ENCODE data around the gene CD44. TPM values are rescaled to one million over a fixed set of nuclear protein-coding genes. Genes with fewer than 3 reads are reported as not detected.
A peak's percentile ranks its signal among the peaks of the same experiment; 100 is the strongest.

The CD44 gene
- total RNA-seq, 1 donor from 2014 or later: 0.65 TPM

DNA sequence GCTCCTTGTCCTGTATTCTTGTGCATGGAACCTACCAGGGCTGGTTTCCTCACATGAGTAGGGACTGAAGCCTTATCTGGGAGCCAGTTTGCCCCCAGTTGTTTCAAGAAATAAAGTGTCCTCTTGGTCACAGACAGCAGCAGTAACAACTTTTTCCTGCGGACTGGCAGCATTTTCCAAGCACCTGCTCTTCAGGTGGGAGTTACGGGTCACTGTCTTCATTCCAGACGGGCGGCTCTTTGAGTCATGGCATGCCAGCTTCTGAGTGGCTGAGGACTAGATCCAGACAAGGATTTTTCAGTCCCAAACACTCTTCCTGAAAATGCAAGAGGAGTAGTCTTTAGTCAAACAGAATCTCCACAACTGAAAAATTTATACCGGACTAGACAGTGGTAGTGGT, 2.7 kb upstream of the CD44 start:
- peaks cover 71% of the 10 kb centered on the region for H3K27me3 Mint-ChIP-seq (ENCODE audit: low read depth)
- DNase-seq (ENCODE audit: low read depth, low spot score): no peak
- H3K27ac Mint-ChIP-seq (ENCODE audit: unreplicated experiment): no peak overlapping the region
- peaks cover 4% of the 10 kb centered on the region for H3K36me3 Mint-ChIP-seq (ENCODE audit: low read depth)
- peaks cover 13% of the 10 kb centered on the region for H3K4me1 Mint-ChIP-seq
- TF ChIP-seq, protein P1, sequence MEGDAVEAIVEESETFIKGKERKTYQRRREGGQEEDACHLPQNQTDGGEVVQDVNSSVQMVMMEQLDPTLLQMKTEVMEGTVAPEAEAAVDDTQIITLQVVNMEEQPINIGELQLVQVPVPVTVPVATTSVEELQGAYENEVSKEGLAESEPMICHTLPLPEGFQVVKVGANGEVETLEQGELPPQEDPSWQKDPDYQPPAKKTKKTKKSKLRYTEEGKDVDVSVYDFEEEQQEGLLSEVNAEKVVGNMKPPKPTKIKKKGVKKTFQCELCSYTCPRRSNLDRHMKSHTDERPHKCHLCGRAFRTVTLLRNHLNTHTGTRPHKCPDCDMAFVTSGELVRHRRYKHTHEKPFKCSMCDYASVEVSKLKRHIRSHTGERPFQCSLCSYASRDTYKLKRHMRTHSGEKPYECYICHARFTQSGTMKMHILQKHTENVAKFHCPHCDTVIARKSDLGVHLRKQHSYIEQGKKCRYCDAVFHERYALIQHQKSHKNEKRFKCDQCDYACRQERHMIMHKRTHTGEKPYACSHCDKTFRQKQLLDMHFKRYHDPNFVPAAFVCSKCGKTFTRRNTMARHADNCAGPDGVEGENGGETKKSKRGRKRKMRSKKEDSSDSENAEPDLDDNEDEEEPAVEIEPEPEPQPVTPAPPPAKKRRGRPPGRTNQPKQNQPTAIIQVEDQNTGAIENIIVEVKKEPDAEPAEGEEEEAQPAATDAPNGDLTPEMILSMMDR (conservative IDR thresholded peaks at IDR 0.05): no peak
- no peak overlapping the region for H3K4me3 Mint-ChIP-seq
- peaks cover 5% of the 10 kb centered on the region for H3K9me3 Mint-ChIP-seq

DNA sequence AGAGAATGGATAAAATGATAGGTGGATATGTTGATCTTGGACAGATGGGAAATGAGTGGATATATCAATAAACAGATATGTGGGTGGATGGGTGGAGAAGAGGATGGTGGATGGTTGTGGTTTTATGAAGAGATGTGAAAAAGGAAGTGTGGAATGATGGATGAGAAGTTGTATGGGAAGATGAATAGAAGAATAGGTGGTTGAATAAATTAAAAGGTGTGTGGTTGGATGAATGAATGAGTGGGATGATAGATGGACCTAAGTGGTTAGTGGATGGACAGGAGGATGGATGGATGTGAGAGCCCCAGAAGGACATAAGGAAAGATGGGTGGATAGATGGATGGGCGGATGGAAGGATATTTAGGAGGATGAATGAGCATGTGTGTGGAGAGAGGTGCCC, 913 bp upstream of the CD44 start:
- Mint-ChIP-seq H3K4me3 (peak overlapping the region; percentile 68), H3K4me1 (peaks cover 13% of the 10 kb centered on the region), H3K36me3 (ENCODE audit: low read depth) (peaks cover 4% of the 10 kb centered on the region), H3K27me3 (ENCODE audit: low read depth) (peaks cover 80% of the 10 kb centered on the region), H3K27ac (ENCODE audit: unreplicated experiment) (no peak overlapping the region), H3K9me3 (peaks cover 2% of the 10 kb centered on the region)
- DNase-seq (ENCODE audit: low read depth, low spot score): no peak
- TF ChIP-seq, protein P1 (conservative IDR thresholded peaks at IDR 0.05): no peak

DNA sequence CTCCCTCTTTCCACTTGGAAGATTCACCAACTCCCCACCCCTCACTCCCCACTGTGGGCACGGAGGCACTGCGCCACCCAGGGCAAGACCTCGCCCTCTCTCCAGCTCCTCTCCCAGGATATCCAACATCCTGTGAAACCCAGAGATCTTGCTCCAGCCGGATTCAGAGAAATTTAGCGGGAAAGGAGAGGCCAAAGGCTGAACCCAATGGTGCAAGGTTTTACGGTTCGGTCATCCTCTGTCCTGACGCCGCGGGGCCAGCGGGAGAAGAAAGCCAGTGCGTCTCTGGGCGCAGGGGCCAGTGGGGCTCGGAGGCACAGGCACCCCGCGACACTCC, 397 bp upstream of the CD44 start:
- peaks cover 4% of the 10 kb centered on the region for H3K36me3 Mint-ChIP-seq (ENCODE audit: low read depth)
- H3K27me3 Mint-ChIP-seq (ENCODE audit: low read depth): peaks cover 80% of the 10 kb centered on the region
- H3K4me3 Mint-ChIP-seq: peak overlapping the region; percentile 68
- DNase-seq (ENCODE audit: low read depth, low spot score): no peak
- H3K27ac Mint-ChIP-seq (ENCODE audit: unreplicated experiment): no peak overlapping the region
- peaks cover 13% of the 10 kb centered on the region for H3K4me1 Mint-ChIP-seq
- TF ChIP-seq, protein P1 (conservative IDR thresholded peaks at IDR 0.05): no peak
- peaks cover 1% of the 10 kb centered on the region for H3K9me3 Mint-ChIP-seq

DNA sequence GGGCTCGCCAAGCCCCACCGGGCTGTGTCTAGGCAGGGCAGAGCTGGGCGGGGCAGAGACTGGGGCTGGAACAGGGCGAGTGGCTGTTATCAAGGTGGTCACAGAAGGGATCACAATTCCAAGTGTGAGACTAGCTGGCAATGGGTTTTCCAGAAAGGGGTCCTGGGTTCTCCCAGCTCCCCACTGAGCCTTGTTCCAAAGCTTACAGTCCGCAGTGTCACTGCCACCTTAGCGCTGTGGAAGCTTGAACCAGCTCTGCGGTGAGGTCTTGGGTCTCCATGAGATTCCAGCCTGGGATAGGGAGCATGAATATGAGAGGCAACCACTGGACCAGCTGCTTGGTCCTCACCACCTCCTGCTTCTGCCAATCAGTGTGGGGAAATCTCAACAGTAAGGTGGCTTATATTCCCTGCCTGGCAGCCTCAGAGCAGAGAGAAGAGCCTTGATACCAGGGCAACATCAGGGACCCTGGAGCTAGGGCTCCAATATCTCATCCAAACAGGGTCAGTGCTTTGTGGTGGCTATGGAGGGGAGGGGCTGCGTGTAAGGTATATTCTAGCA, 831 bp downstream of the CD44 start:
- no peak for DNase-seq (ENCODE audit: low read depth, low spot score)
- Mint-ChIP-seq H3K4me3 (peak overlapping the region; percentile 68), H3K9me3 (no peaks in the 10 kb centered on the region), H3K36me3 (ENCODE audit: low read depth) (peaks cover 4% of the 10 kb centered on the region), H3K27ac (ENCODE audit: unreplicated experiment) (no peak overlapping the region), H3K27me3 (ENCODE audit: low read depth) (peaks cover 76% of the 10 kb centered on the region), H3K4me1 (peaks cover 13% of the 10 kb centered on the region)
- TF ChIP-seq, protein P1 (conservative IDR thresholded peaks at IDR 0.05): no peak

DNA sequence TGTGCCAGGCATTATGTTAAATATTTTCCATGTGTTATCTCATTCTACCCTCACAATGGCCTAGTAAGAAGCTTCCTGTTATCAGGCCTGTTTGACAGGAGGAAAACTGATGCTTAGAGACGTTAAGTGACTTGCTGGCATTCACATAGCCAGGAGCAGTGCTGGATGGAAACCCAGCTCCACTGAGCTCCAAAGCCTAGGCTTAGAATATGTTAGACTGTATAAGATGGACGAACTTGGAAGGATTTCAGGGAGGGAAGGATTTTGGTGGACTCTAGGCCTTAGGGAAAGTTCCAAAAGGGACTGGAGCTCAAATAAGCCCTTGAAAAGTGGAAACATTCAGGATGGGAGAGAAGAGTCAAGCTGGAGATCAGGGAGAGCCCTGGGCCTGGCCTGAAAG, 2.1 kb downstream of the CD44 start:
- peaks cover 67% of the 10 kb centered on the region for H3K27me3 Mint-ChIP-seq (ENCODE audit: low read depth)
- H3K27ac Mint-ChIP-seq (ENCODE audit: unreplicated experiment): no peak overlapping the region
- no peaks in the 10 kb centered on the region for H3K9me3 Mint-ChIP-seq
- no peak for DNase-seq (ENCODE audit: low read depth, low spot score)
- TF ChIP-seq, protein P1 (conservative IDR thresholded peaks at IDR 0.05): no peak
- no peak overlapping the region for H3K4me3 Mint-ChIP-seq
- H3K4me1 Mint-ChIP-seq: peaks cover 13% of the 10 kb centered on the region
- H3K36me3 Mint-ChIP-seq (ENCODE audit: low read depth): peaks cover 4% of the 10 kb centered on the region
